HFFc6 (cell line): Measurements from ENCODE around the gene MOCS2. TPM values are rescaled to one million over a fixed set of nuclear protein-coding genes. Genes with fewer than 3 reads are reported as not detected.

Experiments used
- DNase-seq: peaks from one replicate; pipeline ENCODE4 v3.0.0-alpha.2; 2018
- H3K27ac Mint-ChIP-seq: 2 replicates; pipeline ENCODE4 v1.8.0; 2020; ENCODE audit warnings: mild to moderate bottlenecking, mixed read lengths
- H3K27me3 Mint-ChIP-seq: 2 replicates; pipeline ENCODE4 v1.8.0; 2021; ENCODE audit warnings: mild to moderate bottlenecking, moderate library complexity, mixed read lengths; ENCODE audit not compliant: insufficient read depth
- H3K36me3 Mint-ChIP-seq: 2 replicates; pipeline ENCODE4 v1.8.0; 2021; ENCODE audit warnings: low read depth, mixed read lengths
- H3K4me1 Mint-ChIP-seq: 2 replicates; pipeline ENCODE4 v1.8.0; 2020; ENCODE audit warnings: low read depth, mixed read lengths
- H3K4me3 Mint-ChIP-seq: 2 replicates; pipeline ENCODE4 v1.8.0; 2020; ENCODE audit warnings: mild to moderate bottlenecking, moderate library complexity, mixed read lengths
- H3K9me3 Mint-ChIP-seq: 2 replicates; pipeline ENCODE4 v1.8.0; 2020; ENCODE audit warnings: mild to moderate bottlenecking, mixed read lengths
- total RNA-seq, 6 experiments: library from RNA; stranded (reverse); fragmentation: NEBNext Ultra II Directional; extraction: Animal tissue kit (Norgen Biotek cat#: 25700); gene quantifications; 2 replicates in 1 of 6; 3 replicates in 5 of 6; pipeline ENCODE4 v1.2.3, GENCODE V29; 2021
- TF ChIP-seq, protein P1 (sequence below): fragments of 200-600 bp; sonication (generic); IDR thresholded peaks from 2 replicates; pipeline ENCODE4 v1.5.0; 2021; ENCODE audit warnings: antibody characterized with exemption, mild to moderate bottlenecking

The MOCS2 gene
- total RNA-seq, 6 experiments from 2014 or later, result 51.2 to 58.7 (median 54.9) TPM

DNA sequence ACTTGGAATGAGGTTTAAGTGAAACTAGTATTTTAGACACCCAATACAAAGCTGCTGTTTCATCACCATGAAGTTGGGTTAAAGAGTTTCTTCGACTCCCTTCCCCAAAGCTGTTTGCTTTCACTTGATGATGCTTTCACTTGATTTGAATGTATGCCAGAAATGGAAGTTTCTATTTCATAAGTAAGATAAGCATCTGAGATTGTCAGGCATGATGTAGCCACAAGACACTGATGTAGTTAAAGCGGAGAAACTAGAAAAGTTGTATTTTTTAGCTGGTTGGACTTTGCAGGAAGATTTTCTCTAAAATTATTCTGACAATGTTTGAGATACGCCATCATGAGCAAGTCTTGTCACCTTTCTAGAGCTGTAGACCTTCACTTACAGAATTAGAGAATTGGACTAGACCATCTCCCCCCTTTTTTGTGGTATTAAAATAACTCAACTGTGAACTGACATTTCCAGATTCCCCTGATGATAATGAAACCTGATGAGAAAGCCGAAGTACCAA is 20.0 kb downstream of the MOCS2 start:
- Mint-ChIP-seq H3K27ac (peak overlapping the region; percentile 60), H3K27me3 (no peaks in the 10 kb centered on the region; the same call in 1 of the 2 replicates), H3K36me3 (peaks cover 18% of the 10 kb centered on the region), H3K9me3 (no peaks in the 10 kb centered on the region), H3K4me1 (peaks cover 45% of the 10 kb centered on the region), H3K4me3 (no peak overlapping the region; the same call in 1 of the 2 replicates)
- TF ChIP-seq, protein P1, sequence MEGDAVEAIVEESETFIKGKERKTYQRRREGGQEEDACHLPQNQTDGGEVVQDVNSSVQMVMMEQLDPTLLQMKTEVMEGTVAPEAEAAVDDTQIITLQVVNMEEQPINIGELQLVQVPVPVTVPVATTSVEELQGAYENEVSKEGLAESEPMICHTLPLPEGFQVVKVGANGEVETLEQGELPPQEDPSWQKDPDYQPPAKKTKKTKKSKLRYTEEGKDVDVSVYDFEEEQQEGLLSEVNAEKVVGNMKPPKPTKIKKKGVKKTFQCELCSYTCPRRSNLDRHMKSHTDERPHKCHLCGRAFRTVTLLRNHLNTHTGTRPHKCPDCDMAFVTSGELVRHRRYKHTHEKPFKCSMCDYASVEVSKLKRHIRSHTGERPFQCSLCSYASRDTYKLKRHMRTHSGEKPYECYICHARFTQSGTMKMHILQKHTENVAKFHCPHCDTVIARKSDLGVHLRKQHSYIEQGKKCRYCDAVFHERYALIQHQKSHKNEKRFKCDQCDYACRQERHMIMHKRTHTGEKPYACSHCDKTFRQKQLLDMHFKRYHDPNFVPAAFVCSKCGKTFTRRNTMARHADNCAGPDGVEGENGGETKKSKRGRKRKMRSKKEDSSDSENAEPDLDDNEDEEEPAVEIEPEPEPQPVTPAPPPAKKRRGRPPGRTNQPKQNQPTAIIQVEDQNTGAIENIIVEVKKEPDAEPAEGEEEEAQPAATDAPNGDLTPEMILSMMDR, result no peak
- DNase-seq, result no peak

DNA sequence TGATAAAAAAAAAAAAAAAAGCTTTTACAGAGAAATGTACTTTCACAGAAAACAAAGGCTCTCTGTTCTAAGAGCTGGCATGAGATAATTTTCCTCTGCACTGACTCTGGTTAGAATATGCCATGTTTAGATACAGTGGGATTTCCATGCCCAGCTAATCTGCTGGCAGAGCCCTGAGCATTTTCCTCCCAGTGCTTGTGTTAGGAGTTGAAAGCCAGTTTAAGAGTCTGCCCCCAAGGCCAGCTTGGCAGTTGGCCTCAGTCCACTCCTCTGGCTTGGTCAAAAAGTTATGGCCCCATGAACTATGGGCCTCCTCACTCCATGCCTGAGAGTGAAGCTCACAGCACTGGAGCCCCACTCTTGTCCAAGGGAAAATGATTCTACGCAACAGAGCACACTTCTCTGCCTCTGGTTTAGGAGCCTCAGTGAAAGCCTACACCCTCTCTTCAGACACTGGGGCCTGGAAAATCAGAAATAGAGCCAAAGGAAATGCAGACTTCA is 21.9 kb downstream of the MOCS2 start:
- Mint-ChIP-seq H3K27me3 (no peaks in the 10 kb centered on the region), H3K4me1 (peaks cover 38% of the 10 kb centered on the region), H3K36me3 (peaks cover 24% of the 10 kb centered on the region), H3K9me3 (no peaks in the 10 kb centered on the region), H3K4me3 (no peak overlapping the region), H3K27ac (peak overlapping the region; percentile 57)
- DNase-seq, result no peak
- TF ChIP-seq, protein P1, result no peak

DNA sequence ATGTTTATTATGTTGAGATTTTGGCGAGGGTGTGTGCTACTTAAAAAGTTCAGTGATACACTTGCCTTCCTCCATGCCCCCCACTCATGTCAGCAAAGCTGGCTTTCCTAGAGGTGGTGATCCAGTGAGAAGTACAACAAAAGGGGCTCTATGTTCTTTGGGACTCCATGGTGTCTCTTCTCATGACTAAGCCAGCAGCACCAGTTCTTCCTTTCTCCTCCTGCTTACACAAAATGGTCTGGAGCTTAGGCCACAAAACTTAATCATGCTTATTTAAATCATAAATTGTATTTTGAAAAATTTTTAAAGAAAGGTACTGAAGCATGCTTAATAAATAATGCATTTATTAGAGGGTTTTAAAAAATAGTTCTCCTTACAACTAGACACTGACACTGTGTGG is 22.4 kb downstream of the MOCS2 start:
- Mint-ChIP-seq H3K4me1 (peaks cover 38% of the 10 kb centered on the region), H3K4me3 (no peak overlapping the region), H3K27ac (peak overlapping the region; percentile 44; the same call in 1 of the 2 replicates), H3K27me3 (no peaks in the 10 kb centered on the region), H3K36me3 (peaks cover 25% of the 10 kb centered on the region), H3K9me3 (no peaks in the 10 kb centered on the region)
- no peak for DNase-seq
- TF ChIP-seq, protein P1, result no peak

DNA sequence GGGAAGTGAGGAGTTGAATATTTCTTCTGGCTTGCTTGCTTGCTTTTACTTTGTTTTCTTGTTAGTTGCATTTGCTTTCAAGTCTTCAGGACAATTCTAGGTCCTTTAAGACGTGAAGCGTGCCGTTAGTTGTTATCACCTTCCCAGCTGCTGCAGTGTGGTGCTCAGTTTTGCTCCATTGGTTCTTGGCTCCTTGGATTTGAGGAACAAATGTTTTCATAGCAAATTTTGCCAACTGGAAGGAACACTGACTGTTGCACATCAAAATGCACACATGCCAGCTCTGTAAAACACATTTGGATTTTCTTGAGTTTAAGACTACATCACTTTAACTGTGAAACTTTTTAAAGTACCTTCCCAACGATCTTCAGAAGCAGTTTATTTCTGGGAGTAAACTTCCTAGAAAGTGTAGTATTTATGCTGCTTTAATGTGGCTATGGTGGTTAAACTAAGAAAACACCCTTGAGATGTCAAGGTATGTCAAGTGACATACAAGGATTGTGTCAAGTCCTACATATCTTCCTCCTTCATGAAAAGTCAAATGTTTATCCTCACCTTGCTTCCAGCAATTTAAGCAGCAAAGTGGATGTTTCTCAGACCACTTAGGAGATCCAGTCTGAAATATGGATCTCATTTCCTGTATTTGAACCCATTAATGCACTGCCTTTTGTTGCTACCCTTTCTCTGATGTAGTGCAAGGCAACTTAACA is 24.9 kb downstream of the MOCS2 start:
- Mint-ChIP-seq H3K9me3 (no peaks in the 10 kb centered on the region), H3K27me3 (no peaks in the 10 kb centered on the region), H3K27ac (no peak overlapping the region; the same call in 1 of the 2 replicates), H3K36me3 (peaks cover 31% of the 10 kb centered on the region), H3K4me1 (peaks cover 17% of the 10 kb centered on the region), H3K4me3 (no peak overlapping the region)
- no peak for DNase-seq
- TF ChIP-seq, protein P1, result no peak

DNA sequence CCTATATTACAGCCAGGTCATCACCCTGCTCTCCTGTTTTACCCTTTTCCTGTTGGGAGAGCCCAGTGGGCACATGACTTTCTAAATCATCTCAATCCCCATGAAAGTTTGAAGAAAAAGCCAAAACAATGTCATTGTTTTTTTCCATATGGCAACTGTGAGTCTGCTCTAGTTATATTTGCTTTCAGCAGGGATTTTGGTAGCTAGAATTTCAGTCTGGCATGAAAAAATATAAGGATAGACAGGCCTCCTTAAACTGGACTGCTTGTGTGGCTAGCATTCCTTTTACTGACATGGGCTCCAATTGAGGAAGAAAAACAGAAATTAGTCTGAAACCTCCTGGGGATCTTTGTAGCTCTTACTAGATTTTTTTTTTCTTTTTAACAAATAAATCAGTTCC is 25.6 kb downstream of the MOCS2 start:
- no peaks in the 10 kb centered on the region for H3K9me3 Mint-ChIP-seq
- H3K4me3 Mint-ChIP-seq, result no peak overlapping the region
- peaks cover 31% of the 10 kb centered on the region for H3K36me3 Mint-ChIP-seq
- H3K4me1 Mint-ChIP-seq, result peaks cover 9% of the 10 kb centered on the region
- peak overlapping the region; percentile 25; the same call in 1 of the 2 replicates for H3K27ac Mint-ChIP-seq
- DNase-seq, result no peak
- no peaks in the 10 kb centered on the region for H3K27me3 Mint-ChIP-seq
- TF ChIP-seq, protein P1, result no peak
